Thyroid gland (tissue), 4 donors: ENCODE results near the gene KIAA1614. TPM values are rescaled to one million over a fixed set of nuclear protein-coding genes. Genes with fewer than 3 reads are reported as not detected.

Experiments used
- DNase-seq, 2 donors: peaks; one replicate each; pipeline ENCODE4 v3.0.0-alpha.2; 2019
- H3K27ac ChIP-seq, 3 donors: fragments of 200-600 bp; sonication (generic); 1 replicate in 2 of 3; 2 replicates in 1 of 3; pipeline ENCODE4 v1.5.1; 2016 to 2019; ENCODE audit warnings: mild to moderate bottlenecking in 1 of 3, moderate library complexity in 1 of 3
- H3K27me3 ChIP-seq: fragments of 200-600 bp; sonication (generic); one replicate; pipeline ENCODE4 v1.5.1; 2019
- H3K36me3 ChIP-seq, 2 donors: fragments of 200-600 bp; sonication (generic); one replicate each; pipeline ENCODE4 v1.5.1; 2016 to 2019
- H3K4me1 ChIP-seq, 2 donors: fragments of 200-600 bp; sonication (generic); one replicate each; pipeline ENCODE4 v1.5.1; 2017 to 2019
- H3K4me3 ChIP-seq, 3 donors: fragments of 200-600 bp; sonication (generic); replicated peaks in 1 of 3; 1 replicate in 2 of 3; 2 replicates in 1 of 3; pipeline ENCODE4 v1.5.1; 2016; ENCODE audit warnings: mild to moderate bottlenecking in 1 of 3
- H3K9me3 ChIP-seq: fragments of 200-600 bp; sonication (generic); one replicate; pipeline ENCODE4 v1.5.1; 2017
- CTCF ChIP-seq, 6 experiments: fragments of 200-600 bp in 3 of 6; fragments of 450-650 bp in 3 of 6; sonication (generic) in 3 of 6; IDR thresholded peaks; one replicate each; pipeline ENCODE4 v1.5.1; 2016 to 2019; ENCODE audit warnings: antibody characterized with exemption in 6 of 6, mild to moderate bottlenecking in 2 of 6, inconsistent platforms in 1 of 6, moderate library complexity in 1 of 6
- POLR2A ChIP-seq, 2 donors: fragments of 450-650 bp; IDR thresholded peaks; one replicate each; pipeline ENCODE4 v1.6.1; 2017; ENCODE audit warnings: antibody characterized with exemption in 2 of 2, mild to moderate bottlenecking in 2 of 2, moderate library complexity in 1 of 2
- WGBS, 2 donors: methylation state at CpG; one replicate each; pipeline ENCODE4 v1.1.5; 2017; 5-methylcytosine and 5-hydroxymethylcytosine counted together
- intact Hi-C: fragments of 100-400 bp; cut with DNase I; formaldehyde crosslinking; loops from one replicate; pipeline ENCODE4 v1.15.1; 2023
- total RNA-seq, 4 donors: library from RNA; depleted of rRNA; stranded (reverse); fragments of >200 nt; gene quantifications; one replicate each; pipeline ENCODE4 v1.2.3, GENCODE V29; 2016

KIAA1614 gene
- total RNA-seq, 4 donors from 2014 or later: 8.7 to 16.7 (median 12.5) TPM

GRCh38 chr1:180950321-180950720 lies 37.6 kb downstream of the KIAA1614 start:
- 65 to 88% methylated on average over 10 to 12 of the region's 12 CpGs for WGBS, 2 donors
- peak; percentile 52 to 55 for DNase-seq
- Histone ChIP-seq H3K27me3 (no peaks in the 10 kb centered on the region), H3K4me3 (no peak overlapping the region), H3K36me3 (peaks cover 4 to 7% of the 10 kb centered on the region in 2 donors), H3K27ac (peak overlapping the region in 1 of 3 donors; percentile 24), H3K4me1 (peaks cover 19 to 26% of the 10 kb centered on the region in 2 donors), H3K9me3 (no peaks in the 10 kb centered on the region)
- intact Hi-C loops: no loop called here
- TF ChIP-seq CTCF (IDR thresholded peaks at IDR 0.05): no peak
- no peak for TF ChIP-seq POLR2A (IDR thresholded peaks at IDR 0.05)

DNA sequence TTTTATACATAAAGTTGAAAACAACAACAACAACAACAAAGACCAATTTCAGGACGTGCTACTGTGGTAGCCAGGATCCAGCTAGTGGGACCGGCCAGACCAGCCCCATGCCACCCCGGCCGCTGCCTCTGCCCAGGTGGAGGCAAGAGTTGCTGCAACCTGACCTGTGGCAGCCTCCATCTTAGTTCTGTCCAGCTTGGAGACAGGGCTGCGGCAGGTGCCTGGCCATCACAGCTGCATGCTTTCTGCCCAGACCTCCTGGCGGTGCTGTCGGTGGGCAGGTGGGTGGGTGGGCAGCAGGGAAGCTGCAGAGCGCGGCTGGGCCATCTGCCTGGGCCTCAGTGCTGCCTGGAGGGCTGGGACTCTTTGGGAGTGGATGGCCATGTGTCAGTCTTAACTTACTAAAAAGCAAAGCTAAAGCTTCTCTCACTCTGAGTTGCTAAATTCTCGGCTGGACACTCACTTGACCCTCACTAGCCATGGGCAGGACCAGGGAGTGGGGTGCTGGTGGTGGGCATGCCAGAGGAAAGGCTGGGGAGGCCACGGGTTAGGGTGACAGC lies 38.6 kb downstream of the KIAA1614 start:
- no peaks in the 10 kb centered on the region for H3K9me3 ChIP-seq
- H3K4me3 ChIP-seq: no peak overlapping the region
- no peaks in the 10 kb centered on the region for H3K27me3 ChIP-seq

GRCh38 chr1:180951836-180952656 lies 39.3 kb downstream of the KIAA1614 start:
- 35 to 37% methylated on average over 5 of the region's 5 CpGs for WGBS, 2 donors
- H3K27me3 ChIP-seq: no peaks in the 10 kb centered on the region
- H3K9me3 ChIP-seq: no peaks in the 10 kb centered on the region
- peaks cover 0 to 7% of the 10 kb centered on the region in 2 donors for H3K36me3 ChIP-seq
- H3K4me3 ChIP-seq: no peak overlapping the region
- peak; percentile 73 to 81 for DNase-seq
- peaks cover 19 to 26% of the 10 kb centered on the region in 2 donors for H3K4me1 ChIP-seq
- H3K27ac ChIP-seq: peak overlapping the region; percentile 64 to 86 (median 65)
- TF ChIP-seq POLR2A (IDR thresholded peaks at IDR 0.05) (no peak), CTCF (IDR thresholded peaks at IDR 0.05) (no peak)
- intact Hi-C loops: no loop called here

More for the DNA sequence above, 38.6 kb downstream of the KIAA1614 start:
- Histone ChIP-seq H3K27ac (peak overlapping the region; percentile 64 to 86 (median 65)), H3K36me3 (peaks cover 0 to 7% of the 10 kb centered on the region in 2 donors), H3K4me1 (peaks cover 19 to 26% of the 10 kb centered on the region in 2 donors)
- DNase-seq: no peak
- WGBS, 2 donors: 80 to 91% methylated on average over 6 to 10 of the region's 11 CpGs
- intact Hi-C loops: no loop called here
- TF ChIP-seq CTCF (IDR thresholded peaks at IDR 0.05): no peak
- TF ChIP-seq POLR2A (IDR thresholded peaks at IDR 0.05): no peak

GRCh38 chr1:180952657-180953013 lies 39.9 kb downstream of the KIAA1614 start:
- peak; percentile 37 to 41 for DNase-seq
- H3K4me1 ChIP-seq: peaks cover 19 to 26% of the 10 kb centered on the region in 2 donors

More at GRCh38 chr1:180952657-180953013, 39.9 kb downstream of the KIAA1614 start:
- Histone ChIP-seq H3K27me3 (no peaks in the 10 kb centered on the region), H3K27ac (peak overlapping the region; percentile 64 to 86 (median 65)), H3K9me3 (no peaks in the 10 kb centered on the region), H3K36me3 (peaks cover 0 to 7% of the 10 kb centered on the region in 2 donors), H3K4me3 (no peak overlapping the region)
- TF ChIP-seq POLR2A (IDR thresholded peaks at IDR 0.05) (no peak), CTCF (IDR thresholded peaks at IDR 0.05) (no peak)
- intact Hi-C loops: no loop called here
- WGBS, 2 donors: 74 to 92% methylated on average over 6 of the region's 6 CpGs
